Endothelial cell of umbilical vein (primary cell): ENCODE results near the gene TUBA3D.
"Not testable (repeated sequence)": the region's sequence is repeated elsewhere in the genome, so short reads cannot be mapped to it uniquely, and the experiment has no call there.

ENCODE experiments used
- GATA2 ChIP-seq: IDR thresholded peaks from 2 replicates; pipeline ENCODE4 v1.7.0; 2011; ENCODE audit warnings: low read depth, mild to moderate bottlenecking, moderate library complexity, mixed read lengths, low read length; ENCODE audit not compliant: insufficient read length, insufficient read depth
- POLR2AphosphoS5 ChIP-seq: IDR thresholded peaks from 2 replicates; pipeline ENCODE4 v1.6.1; 2012; ENCODE audit warnings: low read depth, mild to moderate bottlenecking, control low read depth, low read length, moderate library complexity; ENCODE audit not compliant: insufficient read depth

- TF ChIP-seq GATA2, POLR2AphosphoS5: not testable (repeated sequence)
Measured at GRCh38 chr2:131451265-131451949, 24.5 kb upstream of the TUBA3D start.
